ENCODE results near the gene TMPRSS3.

The TMPRSS3 gene

GRCh38 chr21:42429021-42429420 lies 33.2 kb upstream of the TMPRSS3 start:
- TF ChIP-seq, protein P1, sequence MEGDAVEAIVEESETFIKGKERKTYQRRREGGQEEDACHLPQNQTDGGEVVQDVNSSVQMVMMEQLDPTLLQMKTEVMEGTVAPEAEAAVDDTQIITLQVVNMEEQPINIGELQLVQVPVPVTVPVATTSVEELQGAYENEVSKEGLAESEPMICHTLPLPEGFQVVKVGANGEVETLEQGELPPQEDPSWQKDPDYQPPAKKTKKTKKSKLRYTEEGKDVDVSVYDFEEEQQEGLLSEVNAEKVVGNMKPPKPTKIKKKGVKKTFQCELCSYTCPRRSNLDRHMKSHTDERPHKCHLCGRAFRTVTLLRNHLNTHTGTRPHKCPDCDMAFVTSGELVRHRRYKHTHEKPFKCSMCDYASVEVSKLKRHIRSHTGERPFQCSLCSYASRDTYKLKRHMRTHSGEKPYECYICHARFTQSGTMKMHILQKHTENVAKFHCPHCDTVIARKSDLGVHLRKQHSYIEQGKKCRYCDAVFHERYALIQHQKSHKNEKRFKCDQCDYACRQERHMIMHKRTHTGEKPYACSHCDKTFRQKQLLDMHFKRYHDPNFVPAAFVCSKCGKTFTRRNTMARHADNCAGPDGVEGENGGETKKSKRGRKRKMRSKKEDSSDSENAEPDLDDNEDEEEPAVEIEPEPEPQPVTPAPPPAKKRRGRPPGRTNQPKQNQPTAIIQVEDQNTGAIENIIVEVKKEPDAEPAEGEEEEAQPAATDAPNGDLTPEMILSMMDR (IDR thresholded peaks at IDR 0.05) = no peak
- no peak for DNase-seq (ENCODE audit: low spot score)
- H3K27ac ChIP-seq = no peak overlapping the region

GRCh38 chr21:42427809-42428419 lies 32.1 kb upstream of the TMPRSS3 start:
- TF ChIP-seq, protein P1 (IDR thresholded peaks at IDR 0.05) = no peak
- Histone ChIP-seq H3K4me3 (no peak overlapping the region), H3K27ac (no peak overlapping the region)
- no peak for DNase-seq (ENCODE audit: low spot score)

More at GRCh38 chr21:42429021-42429420, 33.2 kb upstream of the TMPRSS3 start:
- H3K4me3 ChIP-seq = no peak overlapping the region

- DNase-seq (ENCODE audit: low spot score) = no peak
- Histone ChIP-seq H3K27ac (no peak overlapping the region), H3K4me3 (no peak overlapping the region)
- TF ChIP-seq, protein P1 (IDR thresholded peaks at IDR 0.05) = no peak
Measured at GRCh38 chr21:42426876-42427480, 31.1 kb upstream of the TMPRSS3 start.

DNA sequence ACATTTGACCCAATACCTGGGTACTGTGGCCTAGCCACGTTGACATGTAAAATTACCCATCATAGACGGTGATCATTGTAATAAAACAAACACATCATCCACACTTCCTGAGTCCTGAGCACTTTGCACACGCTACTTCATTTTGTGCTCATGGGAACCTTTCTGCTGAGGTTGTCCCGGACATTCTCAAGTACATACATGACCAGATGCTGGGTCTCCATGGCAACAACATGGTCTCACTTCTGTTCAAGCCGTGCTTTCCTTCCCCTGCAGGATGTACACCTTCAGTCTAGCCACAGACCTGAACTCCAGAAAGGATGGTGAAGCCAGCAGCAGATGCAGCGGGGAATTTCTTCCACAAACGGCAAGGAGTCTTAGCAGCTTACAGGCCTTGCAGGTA lies 30.6 kb upstream of the TMPRSS3 start:
- H3K27ac ChIP-seq = no peak overlapping the region
- no peak for DNase-seq (ENCODE audit: low spot score)
- TF ChIP-seq, protein P1 (IDR thresholded peaks at IDR 0.05) = no peak
- no peak overlapping the region for H3K4me3 ChIP-seq

DNA sequence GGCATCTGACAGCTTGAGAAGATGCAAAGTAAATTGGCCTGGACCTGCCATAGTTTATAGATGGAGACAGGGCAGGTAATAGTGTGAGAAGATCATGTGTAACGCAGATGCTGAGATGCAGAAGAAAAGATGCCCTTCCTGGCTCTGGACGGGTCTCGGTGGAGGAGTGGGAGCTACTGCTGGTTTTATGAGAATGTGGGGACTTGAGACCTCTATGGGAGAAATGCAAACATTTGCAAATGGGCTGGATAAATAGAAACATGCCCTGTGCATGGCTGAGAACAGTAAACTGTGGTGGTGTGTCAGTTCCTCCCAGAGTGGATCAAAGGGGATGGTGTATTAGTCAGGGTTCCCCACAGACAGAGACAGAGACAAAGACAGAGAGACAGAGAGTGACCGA lies 29.7 kb upstream of the TMPRSS3 start:
- TF ChIP-seq, protein P1 (IDR thresholded peaks at IDR 0.05) = no peak
- no peak overlapping the region for H3K27ac ChIP-seq

DNA sequence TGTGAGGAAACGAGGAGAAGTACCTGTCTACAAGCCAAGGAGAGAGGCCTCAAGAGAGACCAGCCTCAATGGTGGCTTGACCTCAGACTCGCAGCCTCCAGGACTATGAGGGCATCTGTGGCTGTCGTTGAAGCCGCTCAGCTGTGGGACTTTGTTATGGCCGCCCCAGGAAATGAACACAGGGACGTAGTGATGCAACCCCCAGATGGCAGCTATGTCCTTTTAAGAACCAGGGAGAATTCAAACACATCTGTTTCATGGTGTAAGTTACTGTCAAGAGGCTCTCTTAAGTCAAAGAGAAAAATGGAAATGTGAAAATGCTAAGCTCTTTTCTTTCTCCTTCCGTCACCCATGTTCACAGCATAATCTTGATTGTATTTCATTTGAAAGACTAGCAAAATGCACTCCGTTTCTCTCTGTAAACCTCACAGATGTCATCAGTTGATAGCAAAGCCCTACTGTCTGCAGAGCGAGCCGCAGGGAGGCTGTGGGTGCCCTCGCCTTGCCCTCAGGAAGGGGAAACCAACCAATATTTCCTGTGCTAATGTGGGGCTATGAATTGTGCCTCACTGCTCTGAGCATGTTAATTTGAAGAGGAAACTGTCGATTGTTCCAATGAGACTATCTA lies 29.2 kb upstream of the TMPRSS3 start:
- no peak overlapping the region for H3K27ac ChIP-seq
- H3K4me3 ChIP-seq = no peak overlapping the region
- TF ChIP-seq, protein P1 (IDR thresholded peaks at IDR 0.05) = no peak
- DNase-seq (ENCODE audit: low spot score) = no peak

More for the DNA sequence above, 29.7 kb upstream of the TMPRSS3 start:
- DNase-seq (ENCODE audit: low spot score) = no peak
- no peak overlapping the region for H3K4me3 ChIP-seq

DNA sequence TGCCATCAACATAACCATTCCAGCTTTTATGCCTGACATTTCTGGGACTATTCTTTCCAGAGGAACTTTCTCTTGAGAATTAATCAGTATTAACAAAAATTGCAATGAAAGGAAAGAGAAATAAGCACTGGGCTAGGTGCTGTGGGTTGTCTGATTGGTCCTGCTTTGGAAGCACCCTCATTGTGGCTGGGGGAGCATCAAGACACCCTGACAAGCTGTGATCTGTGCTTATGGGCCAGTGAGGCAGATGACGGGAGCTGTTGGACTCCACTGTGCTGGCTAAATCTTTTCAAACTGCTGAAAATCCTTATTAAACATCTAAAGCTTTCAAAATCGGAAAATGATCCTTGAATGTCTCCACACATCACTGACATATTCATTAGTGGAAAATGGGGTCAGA lies 27.8 kb upstream of the TMPRSS3 start:
- H3K27ac ChIP-seq = no peak overlapping the region
- TF ChIP-seq, protein P1 (IDR thresholded peaks at IDR 0.05) = no peak
- no peak for DNase-seq (ENCODE audit: low spot score)
- no peak overlapping the region for H3K4me3 ChIP-seq
